Coronary artery (tissue), 2 donors: ENCODE measurements around the gene ASPHD2.

Experiments
- DNase-seq: peaks from one replicate; pipeline ENCODE4 v3.0.0-alpha.2; 2017; ENCODE audit warnings: low spot score
- H3K27ac ChIP-seq, 2 donors: fragments of 200-600 bp; sonication (generic); one replicate each; pipeline ENCODE4 v1.5.1; 2016 to 2019
- H3K4me3 ChIP-seq: fragments of 200-600 bp; sonication (generic); 2 replicates; pipeline ENCODE4 v1.5.1; 2016; ENCODE audit warnings: mild to moderate bottlenecking, moderate library complexity
- CTCF ChIP-seq: fragments of 200-600 bp; sonication (generic); IDR thresholded peaks from one replicate; pipeline ENCODE4 v1.5.1; 2019; ENCODE audit warnings: antibody characterized with exemption

Gene ASPHD2

DNA sequence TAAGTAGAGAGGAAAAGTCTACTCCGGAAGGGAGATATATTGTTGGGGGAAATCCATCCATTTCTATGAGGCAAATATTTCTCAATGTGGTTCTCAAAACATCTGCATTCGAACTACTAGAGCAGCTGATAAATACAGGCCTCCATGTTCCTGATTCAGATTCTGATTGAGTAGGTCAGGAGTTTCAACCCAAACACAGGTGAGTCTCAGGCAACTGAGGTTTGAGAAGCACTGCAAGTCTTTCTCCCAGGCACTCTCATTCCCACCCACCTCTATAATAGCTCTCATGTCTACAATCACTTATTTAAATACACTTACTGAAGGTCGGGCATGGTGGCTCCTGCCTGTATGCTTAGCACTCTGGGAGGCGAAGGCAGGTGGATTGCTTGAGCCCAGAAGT is 14.7 kb upstream of the ASPHD2 start:
- H3K27ac ChIP-seq = no peak overlapping the region
- no peak for TF ChIP-seq CTCF
- no peak overlapping the region for H3K4me3 ChIP-seq
- no peak for DNase-seq

- no peak for DNase-seq
- no peak overlapping the region for H3K27ac ChIP-seq
- TF ChIP-seq CTCF = no peak
- H3K4me3 ChIP-seq = no peak overlapping the region
Observed at GRCh38 chr22:26416256-26416655, 12.8 kb upstream of the ASPHD2 start.

- no peak for TF ChIP-seq CTCF
- Histone ChIP-seq H3K27ac (no peak overlapping the region), H3K4me3 (no peak overlapping the region)
- no peak for DNase-seq
Observed at GRCh38 chr22:26416670-26417276, 12.3 kb upstream of the ASPHD2 start.

DNA sequence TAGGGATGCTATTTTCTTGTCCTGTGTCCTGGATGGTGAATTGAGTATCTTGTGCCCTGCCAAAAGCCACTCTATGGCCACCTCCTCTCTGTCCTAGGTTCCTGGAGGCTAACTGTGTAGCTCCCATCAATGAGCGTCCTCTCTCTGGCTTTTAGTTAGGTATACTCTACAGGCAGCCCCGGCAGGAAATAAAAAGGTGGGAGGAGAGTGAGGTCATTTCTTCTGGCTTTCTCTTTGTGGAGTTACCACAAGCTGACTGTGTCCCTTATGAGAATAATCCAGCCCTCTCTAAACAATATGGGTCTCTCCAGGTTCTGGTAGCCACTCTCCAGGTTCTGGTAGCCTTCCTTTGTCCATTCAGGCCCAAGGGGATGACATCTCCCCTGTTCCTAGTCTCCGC is 11.7 kb upstream of the ASPHD2 start:
- H3K27ac ChIP-seq = no peak overlapping the region
- no peak overlapping the region for H3K4me3 ChIP-seq
- DNase-seq = no peak
- no peak for TF ChIP-seq CTCF

GRCh38 chr22:26418620-26419019 is 10.4 kb upstream of the ASPHD2 start:
- Histone ChIP-seq H3K4me3 (no peak overlapping the region), H3K27ac (no peak overlapping the region)
- no peak for TF ChIP-seq CTCF
- DNase-seq = no peak

DNA sequence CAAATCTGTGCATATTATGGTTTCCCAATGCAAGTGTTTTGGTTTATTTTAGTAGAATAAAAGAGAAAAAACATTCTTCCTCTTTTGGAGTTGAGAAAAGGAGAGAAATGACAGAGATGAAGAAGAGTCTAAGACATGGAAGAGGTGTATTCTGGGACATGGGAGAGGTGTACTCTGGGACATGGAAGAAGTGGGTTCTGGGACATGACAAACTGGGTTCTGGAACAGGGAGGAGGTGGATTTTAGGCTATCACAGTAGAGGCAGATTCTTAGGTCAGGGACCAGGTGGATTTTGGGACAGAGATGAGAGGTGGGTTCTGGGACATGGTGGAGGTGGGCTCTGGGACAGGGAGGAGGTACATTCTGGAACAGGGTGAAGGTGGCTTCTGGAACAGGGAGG is 2.1 kb upstream of the ASPHD2 start:
- H3K4me3 ChIP-seq = no peak overlapping the region
- TF ChIP-seq CTCF = no peak
- no peak overlapping the region for H3K27ac ChIP-seq
- no peak for DNase-seq

- peak overlapping the region; percentile 71 for H3K4me3 ChIP-seq
- no peak for TF ChIP-seq CTCF
- DNase-seq = no peak
- peak overlapping the region in 1 of 2 donors; percentile 60 for H3K27ac ChIP-seq
Observed at GRCh38 chr22:26429458-26430286, 612 bp downstream of the ASPHD2 start.
